Left lung (tissue), 10 donors: ENCODE results near the gene ALPG. TPM values are rescaled to one million over a fixed set of nuclear protein-coding genes. Genes with fewer than 3 reads are reported as not detected.

Experiments used
- ATAC-seq: fragments of 200-7000 bp; cut with Tn5 transposase; one replicate; pipeline ENCODE4 v1.9.1; 2020; ENCODE audit warnings: moderate library complexity
- DNase-seq, 4 donors: peaks; one replicate each; pipeline ENCODE4 v3.0.0-alpha.2; 2013 to 2020
- H3K27ac ChIP-seq, 2 donors: fragments of 200-600 bp; sonication (generic) in 1 of 2; one replicate each; pipeline versions ENCODE4 v1.5.0 to v1.8.0; 2020 to 2021
- H3K27me3 ChIP-seq, 2 donors: fragments of 200-600 bp; sonication (generic) in 1 of 2; one replicate each; pipeline versions ENCODE4 v1.5.0 to v1.8.0; 2020 to 2021
- H3K36me3 ChIP-seq, 2 donors: fragments of 200-600 bp; sonication (generic) in 1 of 2; one replicate each; pipeline versions ENCODE4 v1.5.0 to v1.8.0; 2020 to 2021
- H3K4me1 ChIP-seq, 2 donors: fragments of 200-600 bp; one replicate each; pipeline ENCODE4 v1.8.0; 2021
- H3K4me3 ChIP-seq, 2 donors: fragments of 200-600 bp; sonication (generic) in 1 of 2; one replicate each; pipeline versions ENCODE4 v1.5.0 to v1.8.0; 2020 to 2021; ENCODE audit warnings: mild to moderate bottlenecking in 1 of 2
- H3K9me3 ChIP-seq, 2 donors: fragments of 200-600 bp; sonication (generic) in 1 of 2; one replicate each; pipeline versions ENCODE4 v1.5.0 to v1.8.0; 2020 to 2021
- CTCF ChIP-seq, 2 donors: fragments of 200-600 bp; sonication (generic) in 1 of 2; IDR thresholded peaks; one replicate each; pipeline versions ENCODE4 v1.5.0 to v1.8.0; 2021; ENCODE audit warnings: antibody characterized with exemption in 2 of 2
- intact Hi-C, 2 donors: fragments of 100-400 bp; cut with DNase I; formaldehyde crosslinking; loops; one replicate each; pipeline versions ENCODE4 v1.11.2 to v1.14.2; 2022
- polyA plus RNA-seq, 6 donors: library from polyadenylated mRNA; unstranded; fragments of 120-200 nt; gene quantifications; one replicate each; pipeline ENCODE4 v1.2.1, GENCODE V29; 2013; ENCODE audit not compliant: insufficient read length in 6 of 6
- total RNA-seq, 2 donors: library from RNA; stranded (reverse); fragmentation: NEBNext Ultra II Directional; extraction: Animal tissue kit (Norgen Biotek cat#: 25700); gene quantifications; one replicate each; pipeline ENCODE4 v1.2.1, GENCODE V29; 2021
- donor health status: DM: no; HTN: yes; CAD: no.
- donor health status: DM: no; HTN: no; CAD: no.

ALPG gene
- total and polyA plus RNA-seq, 8 donors: 0.08 to 0.16 TPM; not detected in 6

GRCh38 chr2:232435375-232435648, 28.7 kb downstream of the ALPG start:
- no peak for ATAC-seq
- no peak for TF ChIP-seq CTCF (IDR thresholded peaks at IDR 0.05)
- no peak for DNase-seq
- intact Hi-C loops: loop anchor here in 1 of 2 donors (10.0 kb wide), 1 partner anchor 521 kb away; no protein-coding TSS in a partner anchor
- H3K4me3 ChIP-seq: no peak overlapping the region
- no peaks in the 10 kb centered on the region for H3K9me3 ChIP-seq
- no peaks in the 10 kb centered on the region for H3K36me3 ChIP-seq
- H3K4me1 ChIP-seq: peaks cover 0 to 1% of the 10 kb centered on the region in 2 donors
- H3K27ac ChIP-seq: no peak overlapping the region
- H3K27me3 ChIP-seq: peaks cover 0 to 7% of the 10 kb centered on the region in 2 donors

GRCh38 chr2:232435805-232436204, 29.2 kb downstream of the ALPG start:
- ATAC-seq (no peak), DNase-seq (peak in 1 of 4 donors; percentile 25)
- intact Hi-C loops: loop anchor here in 1 of 2 donors (10.0 kb wide), 1 partner anchor 521 kb away; no protein-coding TSS in a partner anchor
- TF ChIP-seq CTCF (IDR thresholded peaks at IDR 0.05): no peak
- H3K27ac ChIP-seq: no peak overlapping the region
- no peak overlapping the region for H3K4me3 ChIP-seq
- H3K9me3 ChIP-seq: no peaks in the 10 kb centered on the region
- peaks cover 0 to 7% of the 10 kb centered on the region in 2 donors for H3K27me3 ChIP-seq
- peaks cover 0 to 4% of the 10 kb centered on the region in 2 donors for H3K4me1 ChIP-seq
- H3K36me3 ChIP-seq: no peaks in the 10 kb centered on the region

GRCh38 chr2:232436381-232437194, 29.9 kb downstream of the ALPG start:
- no peak overlapping the region for H3K27ac ChIP-seq
- no peak for ATAC-seq
- H3K9me3 ChIP-seq: no peaks in the 10 kb centered on the region
- intact Hi-C loops: loop anchor here in 1 of 2 donors (10.0 kb wide), 1 partner anchor 522 kb away; no protein-coding TSS in a partner anchor
- no peaks in the 10 kb centered on the region for H3K36me3 ChIP-seq
- peaks cover 0 to 7% of the 10 kb centered on the region in 2 donors for H3K27me3 ChIP-seq
- H3K4me3 ChIP-seq: no peak overlapping the region
- H3K4me1 ChIP-seq: peaks cover 0 to 4% of the 10 kb centered on the region in 2 donors
- peak in 1 of 4 donors; percentile 49 for DNase-seq
- TF ChIP-seq CTCF (IDR thresholded peaks at IDR 0.05): no peak

GRCh38 chr2:232437195-232437571, 30.5 kb downstream of the ALPG start:
- Histone ChIP-seq H3K27me3 (peaks cover 0 to 7% of the 10 kb centered on the region in 2 donors), H3K4me3 (no peak overlapping the region), H3K27ac (no peak overlapping the region), H3K36me3 (no peaks in the 10 kb centered on the region), H3K4me1 (peaks cover 0 to 4% of the 10 kb centered on the region in 2 donors), H3K9me3 (no peaks in the 10 kb centered on the region)
- intact Hi-C loops: loop anchor here in 1 of 2 donors (10.0 kb wide), 1 partner anchor 522 kb away; no protein-coding TSS in a partner anchor
- ATAC-seq (no peak), DNase-seq (peak in 1 of 4 donors; percentile 33)
- TF ChIP-seq CTCF (IDR thresholded peaks at IDR 0.05): no peak

GRCh38 chr2:232438091-232438490, 31.4 kb downstream of the ALPG start:
- H3K4me1 ChIP-seq: peaks cover 0 to 4% of the 10 kb centered on the region in 2 donors
- intact Hi-C loops: loop anchor here in 1 of 2 donors (10.0 kb wide), 1 partner anchor 523 kb away; no protein-coding TSS in a partner anchor
- TF ChIP-seq CTCF (IDR thresholded peaks at IDR 0.05): no peak
- DNase-seq (peak in 1 of 4 donors; percentile 42), ATAC-seq (no peak)
- H3K9me3 ChIP-seq: no peaks in the 10 kb centered on the region
- H3K27me3 ChIP-seq: peaks cover 0 to 7% of the 10 kb centered on the region in 2 donors
- H3K4me3 ChIP-seq: no peak overlapping the region
- H3K27ac ChIP-seq: no peak overlapping the region
- no peaks in the 10 kb centered on the region for H3K36me3 ChIP-seq
